NT2/D1 (cell line): Measurements from ENCODE around the gene DCUN1D3.

Experiments used
- SUZ12 ChIP-seq: IDR thresholded peaks from 2 replicates; pipeline ENCODE4 v1.6.1; 2011; ENCODE audit not compliant: insufficient read length, insufficient read depth; ENCODE audit errors: extremely low read depth
- YY1 ChIP-seq: IDR thresholded peaks from 2 replicates; pipeline ENCODE4 v1.6.1; 2011; ENCODE audit not compliant: insufficient read length, insufficient read depth
- ZNF274 ChIP-seq: IDR thresholded peaks from 2 replicates; pipeline ENCODE4 v1.6.1; 2011; ENCODE audit warnings: mild to moderate bottlenecking, low read depth, low read length

DNA sequence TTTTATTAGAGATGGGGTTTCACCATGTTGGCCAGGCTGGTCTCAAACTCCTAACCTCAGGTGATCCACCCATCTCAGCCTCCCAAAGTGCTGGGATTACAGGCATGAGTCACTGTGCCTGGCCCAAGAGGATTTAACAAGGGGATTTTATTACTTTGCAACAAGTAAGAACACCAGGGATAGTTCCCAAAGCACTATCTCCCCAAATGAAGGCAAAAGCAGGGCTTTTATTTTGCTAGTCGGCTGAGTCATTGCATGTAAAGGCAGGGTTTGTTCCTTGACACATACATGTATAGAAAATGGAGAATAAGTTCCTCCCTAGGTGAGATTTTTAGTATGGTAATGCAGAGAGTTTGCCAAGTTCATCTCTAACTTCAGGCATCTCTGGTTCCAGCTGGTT lies 69.8 kb downstream of the DCUN1D3 start:
- TF ChIP-seq ZNF274: no peak
- no peak for TF ChIP-seq SUZ12
- TF ChIP-seq YY1: no peak
